Effector CD8-positive, alpha-beta T cell (primary cell): Measurements from ENCODE around the gene GALNTL6.
"Not testable (repeated sequence)": the region's sequence is repeated elsewhere in the genome, so short reads cannot be mapped to it uniquely, and the experiment has no call there.

Source experiments
- DNase-seq: peaks from one replicate; lab custom pipeline; 2025; lab: John Stamatoyannopoulos, UW

Gene GALNTL6

DNA sequence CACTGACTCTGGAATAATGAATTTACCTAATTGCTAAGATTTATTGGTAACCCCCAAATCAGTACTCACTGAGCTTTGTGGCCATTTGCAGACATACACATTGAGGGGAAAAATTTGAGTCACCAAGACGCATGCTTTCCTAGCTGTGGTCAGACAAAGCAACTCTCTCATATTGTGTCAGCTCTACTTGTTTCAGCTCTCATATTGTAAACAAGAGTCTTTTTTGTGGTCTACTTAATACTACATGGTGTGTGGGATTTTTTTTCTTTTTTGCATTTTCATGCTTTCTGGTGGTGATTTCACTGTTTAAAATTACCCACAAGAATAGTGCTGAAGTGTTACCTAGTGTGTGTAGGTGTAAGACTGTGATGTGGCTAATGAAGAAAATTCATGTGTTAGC is 927.2 kb downstream of the GALNTL6 start:
- DNase-seq: no peak

DNA sequence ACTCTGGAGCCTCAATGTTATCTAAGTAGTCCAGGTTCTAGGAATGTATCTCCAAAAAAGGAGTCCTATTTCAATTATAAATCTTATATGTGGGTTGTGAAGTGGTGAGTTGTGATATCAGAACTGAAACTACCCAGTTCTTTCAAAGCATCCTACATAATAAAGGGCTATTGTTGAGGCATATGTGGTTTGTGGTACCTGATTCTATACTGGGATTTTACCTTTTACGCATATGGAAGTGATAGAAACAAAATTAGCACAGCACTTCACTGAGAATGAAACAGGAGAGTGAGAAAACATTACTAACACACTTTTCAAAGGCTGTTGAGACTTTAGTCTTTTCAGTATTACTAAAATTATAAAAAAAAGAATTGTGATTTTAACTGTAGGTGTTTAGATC is 937.7 kb downstream of the GALNTL6 start:
- no peak for DNase-seq

DNA sequence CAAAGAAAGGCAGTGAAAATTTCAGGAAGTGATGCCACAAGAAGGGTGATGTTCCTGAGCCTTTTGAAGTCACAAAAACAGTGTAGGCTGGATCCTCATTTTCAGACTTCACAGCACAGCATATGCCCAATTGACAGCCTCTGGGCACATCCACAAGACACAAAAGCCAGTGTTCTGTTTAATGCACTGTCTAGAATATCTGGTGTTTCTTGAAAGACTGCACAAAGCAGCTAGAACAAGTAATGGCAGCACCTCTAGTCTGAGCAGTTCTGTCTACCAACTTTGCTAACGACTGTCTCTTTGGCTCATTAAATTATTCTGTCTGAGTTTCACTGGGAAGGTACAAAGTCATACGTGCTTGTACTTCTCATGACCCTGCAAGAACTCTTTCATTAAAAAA is 938.3 kb downstream of the GALNTL6 start:
- no peak for DNase-seq

DNA sequence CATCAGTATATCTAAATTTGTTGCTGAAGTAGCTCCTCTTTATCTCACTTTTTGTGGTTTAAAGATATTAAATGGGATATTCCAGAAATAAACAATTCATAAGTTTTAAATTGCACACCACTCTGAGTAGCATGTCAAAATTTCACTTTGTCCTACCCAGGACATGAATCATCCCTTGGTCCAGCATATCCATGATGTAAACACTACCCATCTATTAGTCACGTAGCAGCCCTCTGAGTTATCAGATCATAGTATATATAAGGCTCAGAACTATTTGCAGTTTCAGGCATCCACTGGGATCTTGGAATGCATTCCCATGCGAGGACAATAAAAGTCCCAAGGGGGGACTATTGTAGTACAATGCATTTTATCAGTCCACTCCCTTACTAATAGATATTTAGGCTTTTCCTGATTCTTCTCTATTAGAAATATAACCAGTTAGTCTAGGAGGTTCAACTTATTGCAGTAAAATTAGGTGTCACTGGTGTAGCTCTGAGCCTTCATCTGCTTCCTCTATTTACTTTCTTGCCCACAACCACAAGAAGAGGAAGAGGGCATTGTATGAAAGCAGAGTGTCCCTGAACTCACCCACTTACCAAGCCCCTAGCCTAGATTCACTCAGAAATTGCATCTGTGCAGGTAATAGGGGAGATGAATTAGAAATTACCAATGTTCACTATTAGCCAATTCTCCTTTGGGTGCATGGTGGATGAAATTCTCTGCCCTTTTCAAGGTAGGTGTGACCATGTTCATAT is 945.6 kb downstream of the GALNTL6 start:
- DNase-seq: no peak

DNA sequence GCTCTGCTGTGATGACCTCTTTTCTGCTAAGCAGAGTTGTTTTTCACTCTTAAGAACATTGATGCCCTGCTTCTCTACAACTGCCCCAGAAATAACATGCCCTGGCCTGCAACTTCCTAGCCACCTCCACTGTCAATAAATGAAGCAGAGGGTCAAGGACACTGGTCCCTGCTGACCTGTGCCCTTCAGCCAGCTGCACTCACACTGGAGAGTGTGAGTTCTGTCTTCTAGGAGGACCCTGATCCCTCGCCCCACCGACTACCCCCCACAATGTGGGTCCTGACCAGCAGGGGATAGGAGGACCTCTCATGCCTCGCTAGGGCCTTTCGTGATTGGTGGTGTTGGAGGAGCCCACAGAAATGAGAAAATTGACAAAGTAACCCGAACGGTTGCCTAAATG is 947.3 kb downstream of the GALNTL6 start:
- DNase-seq: no peak

DNA sequence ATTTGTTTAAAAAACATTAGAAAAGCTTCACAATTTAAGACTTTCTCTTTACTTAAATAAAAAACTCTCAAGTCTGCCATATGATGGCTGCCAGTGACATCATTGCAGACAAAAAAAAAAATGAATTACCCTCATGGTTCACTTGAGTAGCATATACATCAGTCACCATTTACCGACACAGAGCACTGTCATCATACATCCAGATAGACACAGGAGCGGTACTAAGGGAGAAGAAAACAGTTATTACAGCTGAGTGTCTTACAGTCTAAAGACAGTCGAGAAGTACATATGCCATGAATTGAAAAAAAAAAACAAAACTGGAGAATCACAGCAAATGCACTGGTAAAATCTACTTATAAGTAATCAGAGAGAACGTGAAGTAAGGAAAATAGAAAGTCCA is 949.7 kb downstream of the GALNTL6 start:
- no peak for DNase-seq

DNA sequence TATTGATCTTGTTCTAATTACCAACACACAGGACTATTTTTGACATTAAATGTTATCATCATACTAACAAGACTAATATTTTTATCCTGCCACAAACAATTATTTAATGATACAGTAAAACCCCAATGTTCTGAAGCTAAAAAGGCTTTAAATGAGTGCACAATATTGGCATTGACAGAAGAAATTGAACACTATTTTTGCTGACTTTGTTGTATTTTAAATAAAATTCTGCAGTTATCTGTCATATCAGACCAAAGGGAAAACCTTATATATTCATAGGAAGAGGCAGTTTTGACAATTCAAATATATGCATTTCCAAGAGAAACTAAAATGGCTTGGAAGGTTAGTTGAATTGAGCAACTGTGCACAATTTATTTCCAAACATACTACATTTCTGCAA is 957.6 kb downstream of the GALNTL6 start:
- DNase-seq: no peak

DNA sequence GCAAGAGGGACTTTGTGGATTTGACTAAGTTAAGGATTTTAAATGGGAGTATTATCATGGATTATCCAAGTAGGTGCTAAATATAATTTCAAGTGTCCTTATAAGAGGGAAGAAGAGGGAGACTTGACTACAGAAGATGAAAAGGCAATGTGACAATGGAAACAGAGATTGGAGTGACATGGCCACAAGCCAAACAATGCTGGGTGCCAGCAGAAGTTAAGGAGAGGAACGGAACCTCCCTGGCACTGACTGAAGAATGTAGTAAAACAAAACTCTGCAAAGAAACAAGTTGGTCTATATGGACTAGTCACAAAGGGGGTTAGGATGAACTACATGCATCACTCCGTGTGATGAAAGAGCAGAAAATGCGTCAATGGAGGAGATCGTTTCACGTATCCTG is 959.6 kb downstream of the GALNTL6 start:
- DNase-seq: no peak

DNA sequence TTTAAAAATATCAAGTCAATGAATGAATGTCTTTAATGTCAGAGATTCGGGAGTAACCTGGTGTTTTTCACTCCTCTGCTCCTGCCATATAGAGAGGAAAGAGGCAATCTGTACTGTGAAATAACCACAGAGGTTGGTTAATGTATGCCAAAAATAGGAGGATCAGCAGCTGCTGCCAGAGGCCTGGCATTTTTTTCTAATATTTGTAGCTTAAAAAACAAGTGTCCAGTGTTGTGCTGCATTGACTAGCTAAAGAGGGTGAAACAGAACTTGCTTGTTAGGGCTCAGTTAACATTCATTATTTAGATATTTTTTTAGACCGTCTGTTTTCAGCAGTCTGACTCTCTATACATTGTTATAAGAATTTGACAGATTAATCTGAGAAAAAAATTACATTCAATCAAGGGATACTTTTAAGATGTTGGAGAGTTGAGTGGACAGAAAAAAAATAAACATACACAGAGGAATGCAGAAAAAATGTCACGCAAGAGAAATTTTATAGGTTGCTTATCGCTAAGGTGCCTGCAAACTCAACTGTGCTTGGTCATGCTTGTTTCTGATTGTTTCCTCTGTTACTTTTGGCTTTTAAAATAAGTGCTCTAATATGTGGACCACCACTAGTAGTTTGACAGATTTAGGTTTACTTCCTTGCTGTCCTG is 963.1 kb downstream of the GALNTL6 start:
- no peak for DNase-seq

DNA sequence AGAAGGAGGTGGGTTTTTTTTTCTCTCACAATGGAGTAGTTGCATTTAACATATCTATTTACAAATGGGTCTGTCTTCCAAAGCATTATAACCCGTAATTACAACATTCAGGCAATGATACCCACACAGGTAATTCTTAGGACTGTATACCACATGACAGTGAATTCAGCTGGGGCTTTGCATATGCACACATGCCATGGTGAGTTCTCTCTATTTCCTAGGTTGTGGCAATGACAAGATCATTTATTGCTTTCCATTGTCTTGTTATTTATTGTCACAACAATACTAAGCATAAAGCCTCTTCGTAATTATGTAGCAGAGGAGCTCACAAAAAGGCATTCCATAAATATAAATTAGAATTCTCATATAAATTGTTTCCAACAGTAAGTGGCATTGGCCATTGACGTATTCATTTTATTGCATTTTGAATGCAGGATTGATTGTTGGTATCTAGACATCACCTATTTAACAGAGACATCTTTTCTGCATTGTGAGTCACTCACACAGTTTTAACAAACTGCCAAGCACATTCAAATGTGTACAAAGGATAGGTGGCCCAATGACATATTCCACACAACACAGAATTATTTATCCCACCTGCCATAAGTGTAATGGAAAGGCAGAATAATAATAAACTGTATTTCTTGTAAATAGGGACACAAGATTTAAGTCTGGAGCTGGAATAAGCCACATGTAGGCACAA is 964.7 kb downstream of the GALNTL6 start:
- DNase-seq: no peak

DNA sequence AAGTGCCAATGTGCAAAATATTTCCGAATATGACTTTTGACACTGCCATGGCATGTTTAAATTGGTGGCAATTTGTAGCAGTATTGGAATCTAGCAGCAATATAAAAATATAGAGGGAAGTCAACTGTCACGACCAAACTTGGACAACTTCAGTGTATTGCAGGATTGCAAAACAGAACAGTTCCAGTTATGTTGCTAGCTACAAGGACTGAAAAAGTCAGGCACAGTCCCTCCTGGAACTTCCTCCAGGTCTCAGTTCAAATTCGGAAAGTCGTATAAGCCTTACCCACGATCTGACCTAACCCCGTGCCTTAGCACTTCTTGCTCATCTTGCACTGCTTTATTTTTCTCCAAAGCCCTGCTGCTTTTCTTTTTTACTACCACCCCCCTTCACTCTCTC is 965.4 kb downstream of the GALNTL6 start:
- DNase-seq: no peak

DNA sequence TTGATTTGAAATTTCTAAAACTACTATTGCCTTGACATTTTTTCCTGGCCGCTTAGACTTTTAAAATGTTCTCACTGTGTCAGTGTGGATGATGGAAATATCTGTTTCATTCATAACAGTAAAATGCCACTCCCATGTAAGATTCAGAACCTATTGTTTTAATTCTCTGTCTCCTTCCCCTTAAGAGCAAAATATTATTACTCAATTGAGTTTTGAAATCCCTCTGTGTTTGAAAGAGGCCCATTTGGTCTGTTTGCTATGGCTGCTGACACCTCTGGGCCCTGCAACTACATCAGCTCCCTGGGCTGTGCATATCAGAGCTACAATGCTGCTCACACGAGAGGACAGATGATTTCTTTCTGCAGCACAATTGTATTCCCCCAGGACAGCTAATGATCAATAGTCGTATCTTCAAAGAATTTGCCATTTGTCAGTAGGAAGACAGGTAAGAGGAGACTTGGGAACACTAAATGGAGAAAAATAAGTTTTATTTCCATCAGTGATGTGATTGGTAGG is 967.4 kb downstream of the GALNTL6 start:
- DNase-seq: no peak

DNA sequence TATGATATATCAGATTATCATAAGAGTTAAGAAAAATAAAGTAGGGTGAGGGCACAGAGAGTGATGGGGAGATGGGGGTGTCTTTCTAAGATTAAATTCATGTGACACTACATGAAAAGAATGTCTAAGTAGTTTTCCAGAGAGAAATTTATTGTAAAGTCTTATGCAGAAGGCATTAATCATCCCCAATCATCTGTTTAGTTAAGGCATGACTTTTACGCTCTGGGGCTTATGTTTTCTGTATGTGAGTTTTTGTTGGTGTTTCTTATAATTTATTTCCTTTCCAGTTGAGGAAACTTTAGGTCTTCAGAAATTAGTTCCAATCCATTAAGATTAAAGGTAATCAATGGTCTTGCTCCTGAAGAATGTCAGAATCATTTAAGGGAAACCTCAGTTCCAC is 972.4 kb downstream of the GALNTL6 start:
- no peak for DNase-seq

DNA sequence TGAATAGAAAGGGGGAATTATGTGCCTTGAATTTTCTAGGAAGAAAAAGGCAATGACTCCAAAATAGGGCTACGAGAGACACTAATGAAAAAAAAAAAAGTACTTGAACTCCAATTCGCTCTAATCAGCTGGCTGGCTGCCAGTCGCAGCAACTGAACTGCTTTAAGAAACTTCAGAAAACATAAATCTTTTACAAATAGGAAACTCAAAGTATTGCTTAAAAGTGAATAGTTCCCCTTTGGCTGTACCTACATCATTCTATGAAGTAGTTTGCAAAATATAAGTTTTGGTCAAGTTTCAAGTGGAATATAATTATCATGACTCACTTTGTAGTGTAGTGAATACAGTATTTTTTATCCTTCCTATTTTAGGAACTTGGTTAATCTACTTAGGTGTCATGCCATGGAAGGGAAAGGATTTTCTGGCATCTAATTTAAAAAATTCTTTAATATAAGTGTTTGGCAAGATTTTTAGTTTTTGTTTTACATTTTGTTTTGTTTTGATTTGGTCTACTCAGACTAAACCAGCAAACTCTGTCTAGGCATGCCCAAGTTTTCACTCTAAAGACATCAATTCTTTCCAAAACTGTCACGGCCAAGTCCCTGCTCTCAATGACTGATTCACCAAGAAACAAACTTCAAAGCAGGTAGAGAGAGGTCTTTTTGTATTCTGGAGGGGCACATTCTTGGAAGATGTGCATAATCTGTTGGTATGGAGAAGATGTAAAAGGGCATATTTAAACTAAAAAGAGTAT is 973.0 kb downstream of the GALNTL6 start:
- DNase-seq: no peak

DNA sequence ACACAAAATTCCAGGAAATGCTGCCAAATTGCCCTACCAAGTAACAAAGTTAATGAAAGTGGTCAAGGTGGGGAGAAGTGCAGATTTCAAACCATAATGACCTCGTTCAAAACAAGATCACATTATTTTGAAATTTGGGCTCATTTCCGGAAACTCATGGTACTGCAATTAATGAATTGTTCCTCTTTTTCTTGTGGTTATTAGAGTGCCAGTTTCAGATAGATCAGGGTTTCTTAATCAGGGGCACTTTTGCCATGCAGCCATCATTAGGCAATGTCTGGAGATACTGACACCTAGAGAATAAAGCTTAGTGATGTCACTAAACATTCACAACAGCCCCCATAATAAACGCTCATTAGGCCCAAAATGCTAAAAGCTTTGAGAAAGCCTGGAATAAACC is 973.9 kb downstream of the GALNTL6 start:
- DNase-seq: no peak

DNA sequence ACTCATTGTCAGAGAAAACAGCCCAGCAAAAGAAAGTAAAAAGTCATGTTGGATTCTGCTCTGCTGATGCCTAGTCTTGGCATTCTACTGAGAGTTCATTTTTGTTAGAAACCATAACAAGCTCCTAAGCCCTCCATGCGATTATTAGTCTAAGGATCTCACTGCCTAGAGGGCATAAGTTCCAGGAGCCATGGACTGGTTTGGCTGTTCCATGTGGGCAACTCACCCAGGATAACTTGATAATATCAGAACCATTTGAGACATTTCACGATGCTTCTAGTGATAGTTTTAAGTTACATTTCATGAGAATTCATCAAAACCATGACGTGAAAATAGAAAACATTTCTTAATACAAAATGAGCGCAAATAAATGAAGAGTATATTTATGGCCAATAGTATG is 978.6 kb downstream of the GALNTL6 start:
- DNase-seq: no peak

DNA sequence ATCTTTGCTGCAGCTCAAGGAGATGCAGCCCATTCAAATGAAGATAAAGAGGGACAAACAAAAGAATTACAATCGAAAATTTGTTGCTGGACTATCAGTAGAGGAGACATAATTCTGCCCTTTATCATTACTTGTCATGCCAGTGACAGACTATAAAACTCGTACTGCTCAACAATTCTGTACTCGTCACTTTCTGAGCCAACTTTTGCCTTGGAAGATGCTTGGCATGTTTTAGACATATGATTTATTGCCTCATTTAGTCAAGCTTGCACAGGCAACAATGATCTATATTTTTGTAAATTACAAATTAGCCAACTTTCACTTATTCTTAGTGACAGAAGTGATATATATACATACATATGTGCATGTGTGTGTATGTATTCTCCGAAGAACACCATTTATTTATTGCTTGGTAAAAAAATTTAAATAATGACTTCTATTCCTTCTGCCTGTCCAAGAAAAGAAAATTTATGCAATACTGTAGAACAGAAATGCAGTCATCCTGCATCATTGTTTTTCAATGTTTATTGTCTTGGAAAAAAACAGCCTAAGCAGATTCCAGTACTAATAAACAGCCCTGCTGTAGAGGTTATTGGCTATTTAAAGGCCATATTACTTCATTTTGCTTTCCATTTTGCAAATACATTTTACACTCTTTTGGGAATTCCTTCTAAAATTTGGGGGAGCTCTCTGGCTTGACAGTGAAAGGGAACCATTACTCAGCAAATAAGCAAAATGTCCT is 980.5 kb downstream of the GALNTL6 start:
- no peak for DNase-seq

DNA sequence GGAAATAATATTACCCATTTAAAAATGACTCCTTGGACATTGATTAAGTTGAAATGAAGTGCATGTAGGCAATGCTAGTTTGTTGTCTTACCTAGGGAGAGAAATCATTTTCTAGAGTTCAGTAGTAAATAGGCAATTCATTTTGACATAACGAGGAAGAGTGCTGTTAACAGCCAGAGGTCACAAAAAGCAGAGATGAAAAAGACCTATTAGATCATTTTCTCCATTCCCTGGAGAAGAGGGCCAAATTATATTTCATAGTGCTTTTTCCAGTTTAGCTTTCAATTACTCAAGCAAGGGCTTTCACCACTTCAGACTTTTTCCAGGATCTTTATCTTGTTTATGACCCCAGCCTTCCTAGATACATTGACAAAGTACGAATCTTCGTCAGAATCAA is 981.1 kb downstream of the GALNTL6 start:
- no peak for DNase-seq

DNA sequence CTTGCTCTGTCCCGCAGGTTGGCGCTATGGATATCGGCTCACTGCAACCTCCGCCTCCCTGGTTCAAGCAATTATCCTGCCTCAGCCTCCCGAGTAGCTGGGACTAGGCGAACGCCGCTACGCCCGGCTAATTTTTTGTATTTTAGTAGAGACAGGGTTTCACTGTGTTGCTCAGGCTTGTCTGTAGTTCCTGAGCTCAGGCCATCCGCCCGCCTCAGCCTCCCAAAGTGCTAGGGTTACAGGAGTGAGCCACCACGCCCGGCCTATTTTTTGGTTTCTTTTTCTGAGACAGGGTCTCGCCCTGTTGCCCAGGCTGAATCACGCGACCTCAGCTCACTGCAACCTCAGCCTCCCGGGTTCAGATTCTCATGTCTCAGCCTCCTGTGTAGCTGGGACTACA is 984.1 kb downstream of the GALNTL6 start:
- not testable (repeated sequence) for DNase-seq

DNA sequence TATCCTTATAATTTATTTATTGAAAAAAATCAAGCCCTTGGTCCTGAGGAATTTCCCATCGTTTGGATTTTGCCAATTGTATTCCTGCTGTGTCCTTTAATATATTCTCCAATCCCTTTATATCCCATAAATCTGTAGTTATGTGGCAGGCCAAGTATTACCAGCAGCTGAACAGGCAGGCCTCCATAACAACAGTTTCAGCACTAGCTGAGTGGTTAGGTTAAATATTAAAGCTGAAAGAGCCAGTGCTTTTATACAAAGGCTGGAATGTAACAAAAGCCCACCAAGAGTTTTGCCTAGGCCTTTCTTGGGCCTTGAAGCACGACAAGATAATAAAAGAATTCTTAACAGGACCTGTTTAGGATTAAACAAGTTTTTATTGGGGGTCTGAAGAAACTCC is 988.8 kb downstream of the GALNTL6 start:
- no peak for DNase-seq

DNA sequence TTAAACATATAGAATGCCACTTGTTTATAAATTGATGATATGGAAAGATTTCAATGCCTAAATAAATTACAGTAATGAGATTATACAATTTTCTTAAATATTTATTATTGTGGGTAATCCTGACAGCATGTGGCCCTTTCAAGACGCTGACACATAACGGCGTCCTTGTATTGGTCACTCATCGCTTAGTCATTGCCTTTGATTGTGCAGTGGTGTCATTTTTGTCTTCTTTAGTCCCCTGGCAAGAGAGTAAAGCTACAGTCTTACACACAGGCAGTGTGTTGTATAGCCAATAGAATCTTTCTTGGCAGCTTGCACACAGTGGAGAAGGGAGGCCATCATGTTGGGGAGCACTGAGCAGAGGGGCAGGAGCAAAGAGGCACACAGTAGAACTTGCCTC is 993.6 kb downstream of the GALNTL6 start:
- DNase-seq: no peak

DNA sequence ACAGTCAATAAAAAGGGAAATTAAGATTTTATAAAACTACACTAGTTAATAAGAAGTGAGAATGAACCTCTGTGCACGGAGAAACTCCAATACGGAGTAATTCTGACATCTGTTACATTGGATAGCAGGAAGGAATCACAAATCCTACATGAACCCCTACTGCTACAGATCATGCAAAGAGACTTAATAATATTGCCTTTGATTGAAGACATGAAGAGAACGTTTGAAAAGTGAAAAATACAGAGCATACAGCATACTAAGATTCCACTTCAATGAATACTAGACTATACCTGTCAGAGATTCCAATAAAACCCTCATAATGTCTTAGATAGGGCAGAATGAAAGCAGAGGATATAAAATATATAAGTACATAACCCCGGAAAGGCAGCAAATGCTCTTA is 995.0 kb downstream of the GALNTL6 start:
- DNase-seq: no peak
